ENCODE data around the gene PIANP.
"Not testable (repeated sequence)": the region's sequence is repeated elsewhere in the genome, so short reads cannot be mapped to it uniquely, and the experiment has no call there.

Gene PIANP

GRCh38 chr12:6708960-6709394 lies 8.4 kb upstream of the PIANP start:
- no peak for TF ChIP-seq CTCF (IDR thresholded peaks at IDR 0.05; ENCODE audit: unreplicated experiment in 3 of 3)

GRCh38 chr12:6708351-6708750 lies 7.7 kb upstream of the PIANP start:
- not testable (repeated sequence) for H3K4me1 Mint-ChIP-seq; H3K36me3 Mint-ChIP-seq (ENCODE audit: low read depth); H3K27ac Mint-ChIP-seq; H3K4me3 Mint-ChIP-seq; H3K9me3 Mint-ChIP-seq
- H3K27me3 Mint-ChIP-seq (ENCODE audit: low read depth) = peaks cover 15% of the 10 kb centered on the region

More at GRCh38 chr12:6708960-6709394, 8.4 kb upstream of the PIANP start:
- H3K4me3 Mint-ChIP-seq = no peak overlapping the region
- H3K27me3 Mint-ChIP-seq (ENCODE audit: low read depth) = peaks cover 11% of the 10 kb centered on the region
- no peaks in the 10 kb centered on the region for H3K36me3 Mint-ChIP-seq (ENCODE audit: low read depth)
- no peaks in the 10 kb centered on the region for H3K4me1 Mint-ChIP-seq
- no peaks in the 10 kb centered on the region for H3K9me3 Mint-ChIP-seq
- H3K27ac Mint-ChIP-seq = no peak overlapping the region

- peak overlapping the region in 1 of 3 experiments; percentile 0 for H3K27ac Mint-ChIP-seq
- peaks cover 46% of the 10 kb centered on the region for H3K27me3 Mint-ChIP-seq (ENCODE audit: low read depth)
- H3K9me3 Mint-ChIP-seq = no peaks in the 10 kb centered on the region
- H3K4me3 Mint-ChIP-seq = peak overlapping the region; percentile 41 to 67 (median 59)
- no peak for TF ChIP-seq CTCF (IDR thresholded peaks at IDR 0.05; ENCODE audit: unreplicated experiment in 3 of 3)
- H3K4me1 Mint-ChIP-seq = peaks cover 8% of the 10 kb centered on the region
- no peaks in the 10 kb centered on the region for H3K36me3 Mint-ChIP-seq (ENCODE audit: low read depth)
These were observed 3.0 kb upstream of the PIANP start for GRCh38 chr12:6703631-6704030.

DNA sequence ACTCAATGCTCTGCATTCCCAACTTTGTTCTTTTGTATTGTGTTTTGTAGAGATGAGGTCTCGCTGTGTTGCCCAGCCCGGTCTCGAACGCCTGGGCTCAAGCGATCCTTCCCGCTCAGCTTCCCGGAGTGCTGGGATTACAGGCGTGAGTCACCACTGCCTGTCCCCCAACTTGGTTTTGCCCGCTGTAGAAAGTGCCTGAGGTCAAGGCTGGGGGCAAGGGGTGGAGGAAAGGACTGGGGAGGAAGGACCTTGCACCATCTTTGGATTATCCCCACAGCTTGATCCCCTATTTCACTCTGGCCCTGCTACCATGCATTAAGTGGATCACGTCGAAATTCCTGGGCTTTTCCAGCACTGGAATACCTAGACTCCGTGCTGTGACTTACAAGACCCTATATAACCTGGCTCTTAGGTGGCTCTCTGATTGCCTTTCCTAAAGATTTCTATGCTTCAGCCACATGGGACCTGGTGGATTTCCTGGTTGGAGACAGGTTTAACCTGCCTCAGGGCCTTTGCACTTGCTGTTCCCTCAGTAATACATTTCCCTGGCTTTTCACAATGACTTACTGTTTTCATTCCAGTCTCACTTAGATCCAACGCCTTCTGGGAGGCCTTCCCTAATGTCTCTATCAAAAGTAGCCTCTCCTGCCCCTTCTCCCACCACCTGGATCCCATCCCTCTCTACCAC lies 608 bp upstream of the PIANP start:
- Mint-ChIP-seq H3K36me3 (ENCODE audit: low read depth) (no peaks in the 10 kb centered on the region), H3K27me3 (ENCODE audit: low read depth) (peaks cover 55% of the 10 kb centered on the region), H3K27ac (peak overlapping the region in 2 of 3 experiments; percentile 2 to 70), H3K4me3 (peak overlapping the region; percentile 79 to 86 (median 80)), H3K9me3 (no peaks in the 10 kb centered on the region), H3K4me1 (peaks cover 8% of the 10 kb centered on the region)
- no peak for TF ChIP-seq CTCF (IDR thresholded peaks at IDR 0.05; ENCODE audit: unreplicated experiment in 3 of 3)

- H3K27ac Mint-ChIP-seq = peak overlapping the region; percentile 18 to 50 (median 44)
- no peaks in the 10 kb centered on the region for H3K9me3 Mint-ChIP-seq
- peaks cover 51% of the 10 kb centered on the region for H3K27me3 Mint-ChIP-seq (ENCODE audit: low read depth)
These were observed 498 bp downstream of the PIANP start for GRCh38 chr12:6699989-6700645.

More at GRCh38 chr12:6699989-6700645, 498 bp downstream of the PIANP start:
- Mint-ChIP-seq H3K4me3 (peak overlapping the region; percentile 85 to 90 (median 85)), H3K36me3 (ENCODE audit: low read depth) (no peaks in the 10 kb centered on the region), H3K4me1 (peaks cover 8% of the 10 kb centered on the region)
- TF ChIP-seq CTCF (IDR thresholded peaks at IDR 0.05; ENCODE audit: unreplicated experiment in 3 of 3) = no peak

Data from nephron (organoid).